Measurements from ENCODE around the gene PFN4. TPM values are rescaled to one million over a fixed set of nuclear protein-coding genes. Genes with fewer than 3 reads are reported as not detected.
"Not testable (repeated sequence)": the region's sequence is repeated elsewhere in the genome, so short reads cannot be mapped to it uniquely, and the experiment has no call there.

The PFN4 gene
- total and polyA plus RNA-seq, 2 experiments from 2014 or later: 0.64 TPM; not detected in 1

DNA sequence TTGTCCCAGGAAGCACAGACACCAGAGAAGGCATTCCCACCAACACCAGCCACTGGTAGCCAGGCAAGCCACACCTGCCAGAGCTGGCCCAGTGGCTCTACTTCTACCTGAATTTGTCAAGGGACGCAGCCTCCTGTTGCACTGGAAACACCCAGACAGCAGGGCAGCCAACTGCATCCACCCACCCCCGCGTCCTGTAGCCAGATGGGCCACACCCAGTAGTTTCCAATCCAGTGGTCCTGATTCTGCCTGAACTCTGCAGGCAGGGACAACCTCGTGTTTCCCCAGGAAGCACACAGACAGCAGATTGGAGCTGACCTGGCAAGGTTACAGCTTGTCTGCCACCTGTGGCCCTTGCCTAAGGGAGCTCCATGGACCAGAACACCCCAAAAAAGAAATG is 18.2 kb downstream of the PFN4 start:
- H3K9ac ChIP-seq: no peak overlapping the region
- TF ChIP-seq EZH2phosphoT487 (IDR thresholded peaks at IDR 0.05; ENCODE audit: insufficient read depth, low read depth) (no peak), EZH2 (IDR thresholded peaks at IDR 0.05; ENCODE audit: insufficient read depth, poor library complexity, severe bottlenecking) (no peak)
- H4K20me1 ChIP-seq (ENCODE audit: insufficient read depth): no peaks in the 10 kb centered on the region
- WGBS, 2 experiments (ENCODE audit: low coverage in 1 of 2, low lambda C conversion rate in 2 of 2, missing lambda C conversion rate in 2 of 2): 21 to 28% methylated on average over 4 of the region's 4 CpGs
- no peaks in the 10 kb centered on the region; the same call in 1 of the 2 replicates for H3K4me1 ChIP-seq (ENCODE audit: insufficient read depth)
- H3K27ac ChIP-seq: no peak overlapping the region
- H3K36me3 ChIP-seq (ENCODE audit: low read depth): no peaks in the 10 kb centered on the region
- H3K79me2 ChIP-seq (ENCODE audit: insufficient read depth): no peaks in the 10 kb centered on the region
- no peak overlapping the region for H3K4me2 ChIP-seq (ENCODE audit: unreplicated experiment)
- no peak for DNase-seq
- H2AFZ ChIP-seq: no peak overlapping the region
- in situ Hi-C loops (cut with MboI): no loop called here
- no peaks in the 10 kb centered on the region for H3K9me2 ChIP-seq (ENCODE audit: insufficient read depth)
- no peaks in the 10 kb centered on the region for H3K27me3 ChIP-seq (replicated peaks; ENCODE audit: insufficient read depth)
- 0 out of 2 replicates have a peak, but pooled peaks cover 7% of the 10 kb centered on the region for H3F3A ChIP-seq (ENCODE audit: insufficient read depth)
- no peak overlapping the region for H3K4me3 ChIP-seq
- H3K9me3 ChIP-seq (ENCODE audit: low read depth): no peaks in the 10 kb centered on the region

DNA sequence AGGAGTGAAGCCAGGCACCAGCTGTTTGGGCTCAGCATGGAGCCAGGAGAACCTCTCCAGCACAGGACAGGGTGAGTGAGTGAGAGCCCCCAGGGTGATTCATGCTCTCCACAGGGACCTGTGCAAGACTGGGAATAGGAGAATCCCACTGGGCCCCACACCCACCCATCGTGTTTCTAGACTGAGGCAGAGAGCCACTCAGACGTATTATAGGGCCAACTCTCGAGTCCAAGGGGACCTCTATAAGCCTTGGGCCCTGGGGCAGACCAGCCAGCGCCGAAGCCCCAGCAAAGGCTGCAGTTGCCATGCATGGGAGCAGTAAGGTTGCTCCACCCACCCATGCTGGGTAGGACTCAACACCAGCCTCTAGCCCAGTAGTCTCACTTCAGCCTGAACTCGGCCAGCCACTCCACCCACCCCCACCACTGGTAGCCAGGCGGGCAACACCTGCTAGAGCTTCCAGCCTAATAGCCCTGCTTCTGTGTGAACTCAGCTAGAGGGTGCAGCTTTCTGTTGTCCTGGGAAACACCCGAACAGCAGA is 19.0 kb downstream of the PFN4 start:
- 85 to 88% methylated on average over 8 of the region's 8 CpGs for WGBS, 2 experiments (ENCODE audit: low coverage in 1 of 2, low lambda C conversion rate in 2 of 2, missing lambda C conversion rate in 2 of 2)
- no peaks in the 10 kb centered on the region for H3K36me3 ChIP-seq (ENCODE audit: low read depth)
- no peak overlapping the region for H3K9ac ChIP-seq
- no peaks in the 10 kb centered on the region for H3K79me2 ChIP-seq (ENCODE audit: insufficient read depth)
- H4K20me1 ChIP-seq (ENCODE audit: insufficient read depth): no peaks in the 10 kb centered on the region
- no peaks in the 10 kb centered on the region for H3K27me3 ChIP-seq (replicated peaks; ENCODE audit: insufficient read depth)
- no peaks in the 10 kb centered on the region for H3K9me3 ChIP-seq (ENCODE audit: low read depth)
- in situ Hi-C loops (cut with MboI): no loop called here
- H3K4me1 ChIP-seq (ENCODE audit: insufficient read depth): no peaks in the 10 kb centered on the region; the same call in 1 of the 2 replicates
- TF ChIP-seq EZH2phosphoT487 (IDR thresholded peaks at IDR 0.05; ENCODE audit: insufficient read depth, low read depth) (no peak), EZH2 (IDR thresholded peaks at IDR 0.05; ENCODE audit: insufficient read depth, poor library complexity, severe bottlenecking) (no peak)
- no peaks in the 10 kb centered on the region for H3K9me2 ChIP-seq (ENCODE audit: insufficient read depth)
- 0 out of 2 replicates have a peak, but pooled peaks cover 7% of the 10 kb centered on the region for H3F3A ChIP-seq (ENCODE audit: insufficient read depth)
- DNase-seq: no peak
- H3K4me3 ChIP-seq: no peak overlapping the region
- H2AFZ ChIP-seq: no peak overlapping the region
- no peak overlapping the region for H3K4me2 ChIP-seq (ENCODE audit: unreplicated experiment)
- no peak overlapping the region for H3K27ac ChIP-seq

DNA sequence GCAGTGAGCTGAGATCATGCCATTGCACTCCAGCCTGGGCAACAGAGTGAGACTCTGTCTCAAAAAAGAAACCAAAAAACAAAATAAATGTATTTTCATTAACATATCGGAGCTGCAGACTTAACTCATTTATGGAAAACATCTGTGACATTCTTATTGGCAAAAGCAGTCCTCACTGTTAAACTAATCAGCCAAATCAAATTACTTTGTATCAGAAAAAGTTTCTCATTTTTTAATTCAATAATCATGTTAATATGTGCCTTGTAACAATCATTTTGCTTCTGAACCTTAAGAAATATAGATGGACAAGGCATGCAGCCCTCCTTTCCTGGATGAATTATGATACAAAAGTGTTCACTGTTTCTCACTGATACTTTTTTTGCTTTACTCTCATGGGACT is 20.5 kb downstream of the PFN4 start:
- no peak for DNase-seq

DNA sequence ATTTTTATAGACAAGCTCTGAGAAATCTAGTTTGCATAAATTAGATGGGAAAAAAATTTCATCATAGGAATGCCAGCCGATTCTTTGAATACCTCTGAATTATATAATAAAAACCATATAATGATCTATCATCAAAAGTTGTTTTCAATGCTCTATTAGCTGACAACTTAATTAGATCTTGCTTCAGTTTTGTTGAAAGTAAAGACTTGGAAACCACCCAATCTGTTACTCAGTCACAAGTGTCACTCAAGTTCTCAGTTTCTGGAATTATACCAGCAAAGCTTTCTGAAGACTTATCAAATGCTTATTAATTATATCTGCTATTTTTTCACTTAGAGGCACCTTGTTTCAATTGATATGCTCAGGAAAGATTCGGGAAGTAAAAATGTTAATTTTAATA is 21.1 kb downstream of the PFN4 start:
- no peak overlapping the region for H2AFZ ChIP-seq
- no peak overlapping the region for H3K4me2 ChIP-seq (ENCODE audit: unreplicated experiment)
- in situ Hi-C loops (cut with MboI): no loop called here
- H3F3A ChIP-seq (ENCODE audit: insufficient read depth): 0 out of 2 replicates have a peak, but pooled peaks cover 7% of the 10 kb centered on the region
- no peaks in the 10 kb centered on the region for H3K9me3 ChIP-seq (ENCODE audit: low read depth)
- no peak overlapping the region for H3K9ac ChIP-seq
- no peak for DNase-seq
- H3K79me2 ChIP-seq (ENCODE audit: insufficient read depth): no peaks in the 10 kb centered on the region
- no peaks in the 10 kb centered on the region for H4K20me1 ChIP-seq (ENCODE audit: insufficient read depth)
- H3K9me2 ChIP-seq (ENCODE audit: insufficient read depth): no peaks in the 10 kb centered on the region
- no peaks in the 10 kb centered on the region for H3K27me3 ChIP-seq (replicated peaks; ENCODE audit: insufficient read depth)
- H3K27ac ChIP-seq: no peak overlapping the region
- TF ChIP-seq EZH2 (IDR thresholded peaks at IDR 0.05; ENCODE audit: insufficient read depth, poor library complexity, severe bottlenecking) (no peak), EZH2phosphoT487 (IDR thresholded peaks at IDR 0.05; ENCODE audit: insufficient read depth, low read depth) (no peak)
- WGBS, 2 experiments (ENCODE audit: low coverage in 1 of 2, low lambda C conversion rate in 2 of 2, missing lambda C conversion rate in 2 of 2): 61 to 64% methylated on average over 2 of the region's 2 CpGs
- no peaks in the 10 kb centered on the region for H3K36me3 ChIP-seq (ENCODE audit: low read depth)
- no peak overlapping the region for H3K4me3 ChIP-seq
- H3K4me1 ChIP-seq (ENCODE audit: insufficient read depth): no peaks in the 10 kb centered on the region; the same call in 1 of the 2 replicates

More for the DNA sequence above, 20.5 kb downstream of the PFN4 start:
- no peaks in the 10 kb centered on the region for H4K20me1 ChIP-seq (ENCODE audit: insufficient read depth)
- H2AFZ ChIP-seq: no peak overlapping the region
- H3K9ac ChIP-seq: no peak overlapping the region
- no peaks in the 10 kb centered on the region for H3K9me3 ChIP-seq (ENCODE audit: low read depth)
- no peaks in the 10 kb centered on the region for H3K36me3 ChIP-seq (ENCODE audit: low read depth)
- H3K4me2 ChIP-seq (ENCODE audit: unreplicated experiment): no peak overlapping the region
- in situ Hi-C loops (cut with MboI): no loop called here
- 0 out of 2 replicates have a peak, but pooled peaks cover 7% of the 10 kb centered on the region for H3F3A ChIP-seq (ENCODE audit: insufficient read depth)
- no peaks in the 10 kb centered on the region for H3K79me2 ChIP-seq (ENCODE audit: insufficient read depth)
- no peak overlapping the region for H3K27ac ChIP-seq
- no peak overlapping the region for H3K4me3 ChIP-seq
- H3K9me2 ChIP-seq (ENCODE audit: insufficient read depth): no peaks in the 10 kb centered on the region
- 35 to 52% methylated on average over 1 of the region's 1 CpG for WGBS, 2 experiments (ENCODE audit: low coverage in 1 of 2, low lambda C conversion rate in 2 of 2, missing lambda C conversion rate in 2 of 2)
- H3K4me1 ChIP-seq (ENCODE audit: insufficient read depth): no peaks in the 10 kb centered on the region; the same call in 1 of the 2 replicates
- TF ChIP-seq EZH2 (IDR thresholded peaks at IDR 0.05; ENCODE audit: insufficient read depth, poor library complexity, severe bottlenecking) (no peak), EZH2phosphoT487 (IDR thresholded peaks at IDR 0.05; ENCODE audit: insufficient read depth, low read depth) (no peak)
- no peaks in the 10 kb centered on the region for H3K27me3 ChIP-seq (replicated peaks; ENCODE audit: insufficient read depth)

DNA sequence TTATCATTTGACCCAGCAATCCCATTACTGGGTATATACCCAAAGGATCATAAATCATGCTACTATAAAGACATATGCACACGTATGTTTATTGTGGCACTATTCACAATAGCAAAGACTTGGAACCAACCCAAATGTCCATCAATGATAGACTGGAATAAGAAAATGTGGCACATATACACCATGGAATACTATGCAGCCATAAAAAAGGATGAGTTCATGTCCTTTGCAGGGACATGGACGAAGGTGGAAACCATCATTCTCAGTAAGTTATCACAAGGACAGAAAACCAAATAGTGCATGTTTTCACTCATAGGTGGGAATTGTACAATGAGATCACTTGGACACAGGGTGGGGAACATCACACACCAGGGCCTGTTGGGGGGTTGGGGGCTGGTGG is 22.4 kb downstream of the PFN4 start:
- H3K9me3 ChIP-seq (ENCODE audit: low read depth); H4K20me1 ChIP-seq (ENCODE audit: insufficient read depth); H3K36me3 ChIP-seq (ENCODE audit: low read depth); H3K27me3 ChIP-seq (replicated peaks; ENCODE audit: insufficient read depth); H3K79me2 ChIP-seq (ENCODE audit: insufficient read depth); H3K9ac ChIP-seq; H3K4me2 ChIP-seq (ENCODE audit: unreplicated experiment); H3F3A ChIP-seq (ENCODE audit: insufficient read depth); H2AFZ ChIP-seq; H3K4me1 ChIP-seq (ENCODE audit: insufficient read depth); H3K27ac ChIP-seq; H3K4me3 ChIP-seq; DNase-seq; in situ Hi-C loops (cut with MboI); H3K9me2 ChIP-seq (ENCODE audit: insufficient read depth): not testable (repeated sequence)
- WGBS, 2 experiments (ENCODE audit: low coverage in 1 of 2, low lambda C conversion rate in 2 of 2, missing lambda C conversion rate in 2 of 2): 72 to 85% methylated on average over 2 of the region's 2 CpGs

DNA sequence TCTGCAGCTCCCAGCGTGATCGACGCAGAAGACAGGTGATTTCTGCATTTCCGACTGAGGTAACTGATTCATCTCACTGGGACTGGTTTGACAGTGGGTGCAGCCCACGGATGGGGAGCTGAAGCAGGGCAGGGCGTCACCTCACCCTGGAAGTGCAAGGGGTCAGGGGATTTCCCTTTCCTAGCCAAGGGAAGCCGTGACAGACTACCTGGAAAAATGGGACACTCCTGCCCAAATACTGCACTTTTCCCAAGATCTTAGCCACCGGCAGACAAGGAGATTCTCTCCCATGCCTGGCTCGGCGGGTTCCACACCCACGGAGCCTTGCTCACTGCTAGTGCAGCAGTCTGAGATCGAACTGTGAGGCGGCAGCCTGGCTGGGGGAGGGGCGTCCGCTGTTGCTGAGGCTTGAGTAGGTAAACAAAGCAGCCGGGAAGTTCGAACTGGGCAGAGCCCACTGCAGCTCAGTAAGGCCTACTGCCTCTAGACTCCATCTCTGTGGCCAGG is 27.9 kb downstream of the PFN4 start:
- in situ Hi-C loops (cut with MboI): not testable (repeated sequence)

DNA sequence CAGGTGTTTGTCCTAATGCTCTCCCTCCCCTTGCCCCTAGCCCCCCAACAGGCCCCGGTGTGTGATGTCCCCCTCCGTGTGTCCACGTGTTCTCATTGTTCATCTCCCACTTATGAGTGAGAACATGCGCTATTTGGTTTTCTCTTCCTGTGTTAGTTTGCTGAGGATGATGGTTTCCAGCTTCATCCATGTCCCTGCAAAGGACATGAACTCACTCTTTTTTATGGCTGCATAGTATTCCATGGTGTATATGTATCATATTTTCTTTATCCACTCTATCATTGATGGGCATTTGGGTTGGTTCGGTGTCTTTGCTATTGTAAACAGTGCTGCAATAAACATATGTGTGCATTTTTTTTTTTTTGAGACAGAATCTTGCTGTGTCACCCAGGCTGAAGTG is 29.9 kb downstream of the PFN4 start:
- H3K36me3 ChIP-seq (ENCODE audit: low read depth); in situ Hi-C loops (cut with MboI); H3K27me3 ChIP-seq (replicated peaks; ENCODE audit: insufficient read depth); H3K9me3 ChIP-seq (ENCODE audit: low read depth); DNase-seq; H4K20me1 ChIP-seq (ENCODE audit: insufficient read depth); H2AFZ ChIP-seq; H3K79me2 ChIP-seq (ENCODE audit: insufficient read depth); H3F3A ChIP-seq (ENCODE audit: insufficient read depth); H3K4me2 ChIP-seq (ENCODE audit: unreplicated experiment); H3K9me2 ChIP-seq (ENCODE audit: insufficient read depth); H3K9ac ChIP-seq; H3K4me1 ChIP-seq (ENCODE audit: insufficient read depth); H3K4me3 ChIP-seq; H3K27ac ChIP-seq: not testable (repeated sequence)
- 98 to 99% methylated on average over 5 of the region's 5 CpGs for WGBS, 2 experiments (ENCODE audit: low coverage in 1 of 2, low lambda C conversion rate in 2 of 2, missing lambda C conversion rate in 2 of 2)

More for the DNA sequence above, 27.9 kb downstream of the PFN4 start:
- H3K36me3 ChIP-seq (ENCODE audit: low read depth); H3K4me3 ChIP-seq; H3K9me3 ChIP-seq (ENCODE audit: low read depth); H3K27ac ChIP-seq; H2AFZ ChIP-seq; DNase-seq; H3K9ac ChIP-seq; H4K20me1 ChIP-seq (ENCODE audit: insufficient read depth); H3K79me2 ChIP-seq (ENCODE audit: insufficient read depth); H3K4me1 ChIP-seq (ENCODE audit: insufficient read depth); H3F3A ChIP-seq (ENCODE audit: insufficient read depth); H3K27me3 ChIP-seq (replicated peaks; ENCODE audit: insufficient read depth); H3K4me2 ChIP-seq (ENCODE audit: unreplicated experiment); H3K9me2 ChIP-seq (ENCODE audit: insufficient read depth): not testable (repeated sequence)
- 81 to 84% methylated on average over 15 to 17 of the region's 17 CpGs for WGBS, 2 experiments (ENCODE audit: low coverage in 1 of 2, low lambda C conversion rate in 2 of 2, missing lambda C conversion rate in 2 of 2)

Data from GM23248 (cell line).